Measurements from ENCODE around the gene MDGA2. TPM values are rescaled to one million over a fixed set of nuclear protein-coding genes. Genes with fewer than 3 reads are reported as not detected.
"Not testable (repeated sequence)": the region's sequence is repeated elsewhere in the genome, so short reads cannot be mapped to it uniquely, and the experiment has no call there.

The MDGA2 gene
- total and polyA plus RNA-seq, 2 of the 4 experiments (the other 2 are of a cell fraction) = 0.02 TPM; not detected in 1

GRCh38 chr14:47626151-47627035 is 49.0 kb downstream of the MDGA2 start:
- Histone ChIP-seq H3K4me3 (ENCODE audit: insufficient read depth, low read depth, low read length) (no peak overlapping the region), H3K4ac (ENCODE audit: low read depth, low read length) (no peak overlapping the region), H3K79me1 (ENCODE audit: low read depth in 1 of 2, low read length in 2 of 2) (no peaks in the 10 kb centered on the region), H3K18ac (ENCODE audit: low read depth, low read length) (no peak overlapping the region), H2AFZ (replicated peaks; ENCODE audit: low read length, poor library complexity) (no peak overlapping the region), H3K27me3 (ENCODE audit: control insufficient read depth, insufficient read depth, low read length) (no peaks in the 10 kb centered on the region), H2AK5ac (ENCODE audit: low read depth, low read length) (no peak overlapping the region), H2AK9ac (replicated peaks; ENCODE audit: low read depth, low read length, poor library complexity) (no peak overlapping the region), H2BK15ac (ENCODE audit: low read depth, low read length) (no peak overlapping the region), H2BK5ac (ENCODE audit: low read depth, low read length, poor library complexity, severe bottlenecking) (no peak overlapping the region), H4K91ac (ENCODE audit: insufficient read depth, low read depth, low read length) (no peak overlapping the region), H3K36me3 (ENCODE audit: control insufficient read depth, insufficient read depth, low read length) (no peaks in the 10 kb centered on the region), H3K9me1 (ENCODE audit: insufficient read depth, low read length) (no peaks in the 10 kb centered on the region), H2BK120ac (ENCODE audit: low read depth, low read length) (no peak overlapping the region), H3K23ac (ENCODE audit: low read depth, low read length) (no peak overlapping the region), H3K4me2 (ENCODE audit: low read depth, low read length) (no peak overlapping the region), H4K8ac (ENCODE audit: low read depth in 2 of 2, low read length in 2 of 2) (no peak overlapping the region), H3K27ac (ENCODE audit: insufficient read depth, low read length) (no peak overlapping the region), H4K20me1 (ENCODE audit: insufficient read depth, low read length) (no peaks in the 10 kb centered on the region), H3K9ac (ENCODE audit: low read depth, low read length) (no peak overlapping the region), H2BK20ac (ENCODE audit: low read depth, low read length) (no peak overlapping the region), H3K56ac (ENCODE audit: extremely low read depth, insufficient read depth, low read length) (no peak overlapping the region), H3K14ac (replicated peaks; ENCODE audit: low read depth, low read length) (no peak overlapping the region), H4K5ac (ENCODE audit: low read depth, low read length) (no peak overlapping the region), H3K4me1 (ENCODE audit: control insufficient read depth, insufficient read depth, low read length) (no peaks in the 10 kb centered on the region), H3K9me3 (ENCODE audit: control insufficient read depth, insufficient read depth, low read length) (peaks cover 7% of the 10 kb centered on the region)
- CTCF ChIA-PET = no interaction called here
- BruUV-seq (replicated peaks) = no TSS peak
- in situ Hi-C loops (cut with MboI; ENCODE audit: low sequenced_read_pairs) (no loop called here), dilution Hi-C loops (cut with HindIII; ENCODE audit: low sequenced_read_pairs, unreplicated experiment) (no loop called here), intact Hi-C loops (cut with micrococcal nuclease) (no loop called here)
- WGBS, 2 experiments (ENCODE audit: extremely low coverage in 2 of 2, insufficient read length in 1 of 2) = 87% methylated on average over 13 of the region's 51 CpGs; no CpG with 5 or more reads in 1 of the 2 experiments
- POLR2A ChIA-PET (ENCODE audit: unreplicated experiment) = no interaction called here
- no peak for DNase-seq
- no peak for TF ChIP-seq RFX5 (IDR thresholded peaks at IDR 0.05; ENCODE audit: low read depth, low read length)
- TF ChIP-seq CHD1 (IDR thresholded peaks at IDR 0.05; ENCODE audit: low read depth, low read length) = no peak
- no peak for TF ChIP-seq MXI1 (IDR thresholded peaks at IDR 0.05; ENCODE audit: borderline replicate concordance, low read depth, low read length)
- TF ChIP-seq FOS (IDR thresholded peaks at IDR 0.05; ENCODE audit: low read depth, low read length) = no peak
- no peak for TF ChIP-seq RCOR1 (IDR thresholded peaks at IDR 0.05; ENCODE audit: insufficient replicate concordance, low read length)
- TF ChIP-seq NFE2L2 (IDR thresholded peaks at IDR 0.05; ENCODE audit: low read depth, low read length) = no peak
- no peak for TF ChIP-seq SMC3 (IDR thresholded peaks at IDR 0.05; ENCODE audit: low read depth, low read length)
- ATAC-seq (ENCODE audit: low read depth) = no peak

DNA sequence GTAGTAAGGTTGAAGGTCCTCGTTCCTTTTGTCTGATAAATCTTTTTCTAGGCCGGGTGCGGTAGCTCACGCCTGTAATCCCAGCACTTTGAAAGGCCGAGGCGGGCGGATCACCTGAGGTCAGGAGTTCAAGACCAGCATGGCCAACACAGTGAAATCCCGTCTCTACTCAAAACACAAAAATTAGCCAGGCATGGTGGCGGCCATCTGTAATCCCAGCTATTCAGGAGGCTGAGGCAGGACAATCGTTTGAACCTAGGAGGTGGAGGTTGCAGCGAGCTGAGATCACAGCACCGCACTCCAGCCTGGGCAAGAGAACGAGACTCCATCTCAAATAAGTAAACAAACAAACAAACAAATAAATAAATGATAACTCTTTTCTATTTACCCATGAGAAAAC is 51.3 kb downstream of the MDGA2 start:
- H3K79me1 ChIP-seq (ENCODE audit: low read depth in 1 of 2, low read length in 2 of 2); BruUV-seq (replicated peaks); H2AFZ ChIP-seq (replicated peaks; ENCODE audit: low read length, poor library complexity); H2AK5ac ChIP-seq (ENCODE audit: low read depth, low read length); in situ Hi-C loops (cut with MboI; ENCODE audit: low sequenced_read_pairs); H2BK120ac ChIP-seq (ENCODE audit: low read depth, low read length); H4K8ac ChIP-seq (ENCODE audit: low read depth in 2 of 2, low read length in 2 of 2); H3K56ac ChIP-seq (ENCODE audit: extremely low read depth, insufficient read depth, low read length); H3K9ac ChIP-seq (ENCODE audit: low read depth, low read length); H3K4me3 ChIP-seq (ENCODE audit: insufficient read depth, low read depth, low read length); H3K14ac ChIP-seq (replicated peaks; ENCODE audit: low read depth, low read length); dilution Hi-C loops (cut with HindIII; ENCODE audit: low sequenced_read_pairs, unreplicated experiment); H4K91ac ChIP-seq (ENCODE audit: insufficient read depth, low read depth, low read length); H2BK20ac ChIP-seq (ENCODE audit: low read depth, low read length); H3K9me1 ChIP-seq (ENCODE audit: insufficient read depth, low read length); H3K23ac ChIP-seq (ENCODE audit: low read depth, low read length); intact Hi-C loops (cut with micrococcal nuclease); DNase-seq; H3K27me3 ChIP-seq (ENCODE audit: control insufficient read depth, insufficient read depth, low read length); H4K20me1 ChIP-seq (ENCODE audit: insufficient read depth, low read length); H3K36me3 ChIP-seq (ENCODE audit: control insufficient read depth, insufficient read depth, low read length); H2BK15ac ChIP-seq (ENCODE audit: low read depth, low read length); CTCF ChIA-PET; H3K18ac ChIP-seq (ENCODE audit: low read depth, low read length); H3K4ac ChIP-seq (ENCODE audit: low read depth, low read length); H3K27ac ChIP-seq (ENCODE audit: insufficient read depth, low read length); H3K4me1 ChIP-seq (ENCODE audit: control insufficient read depth, insufficient read depth, low read length); H4K5ac ChIP-seq (ENCODE audit: low read depth, low read length); ATAC-seq (ENCODE audit: low read depth); H2AK9ac ChIP-seq (replicated peaks; ENCODE audit: low read depth, low read length, poor library complexity); POLR2A ChIA-PET (ENCODE audit: unreplicated experiment); H2BK5ac ChIP-seq (ENCODE audit: low read depth, low read length, poor library complexity, severe bottlenecking); H3K4me2 ChIP-seq (ENCODE audit: low read depth, low read length): not testable (repeated sequence)
- H3K9me3 ChIP-seq (ENCODE audit: control insufficient read depth, insufficient read depth, low read length) = peaks cover 11% of the 10 kb centered on the region
- no CpG with 5 or more reads among the region's 13 CpGs for WGBS, 2 experiments (ENCODE audit: extremely low coverage in 2 of 2, insufficient read length in 1 of 2)

Measured in IMR-90 (cell line).